Fibroblast of skin of left biceps (primary cell): Measurements from ENCODE around the gene AKAP17A.

Experiments used
- DNase-seq, 2 experiments: peaks; one replicate each; pipeline ENCODE4 v3.0.0-alpha.2; 2013; ENCODE audit warnings: low read depth in 2 of 2

AKAP17A gene

DNA sequence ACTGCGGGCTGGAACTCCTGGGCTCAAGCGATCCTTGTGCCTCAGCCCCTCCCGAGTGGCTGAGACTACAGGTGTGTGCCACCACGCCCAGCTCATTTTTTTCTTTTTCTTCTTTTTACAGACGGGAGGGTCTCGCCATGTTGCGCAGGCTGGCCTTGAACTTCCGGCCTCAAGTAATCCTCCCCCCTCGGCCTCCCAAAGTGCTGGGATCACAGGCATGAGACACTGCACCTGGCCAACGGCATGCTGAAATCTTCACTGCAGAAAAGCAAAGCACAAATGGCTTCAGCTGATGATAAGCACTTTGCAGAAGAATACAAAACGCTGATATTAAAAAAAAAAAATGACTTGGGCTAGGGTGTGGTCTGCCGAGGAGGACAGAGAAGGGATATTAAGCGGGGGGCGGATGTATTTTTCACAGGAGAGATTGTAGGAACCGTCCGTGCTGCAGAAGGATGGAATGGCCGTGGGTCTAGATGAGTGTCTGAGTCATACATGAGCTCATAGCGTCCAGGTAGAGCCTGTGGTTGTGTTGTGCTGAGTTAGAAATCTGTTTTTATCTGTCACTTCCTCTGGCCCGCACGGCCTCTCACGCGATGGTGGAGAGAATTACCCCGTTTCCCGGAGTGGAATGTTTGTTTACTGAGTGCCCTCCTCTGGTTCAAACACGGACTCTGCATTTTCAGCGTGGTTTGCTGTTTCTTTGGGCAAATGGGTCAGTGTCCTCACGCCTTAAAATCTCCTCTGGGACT lies 8.5 kb upstream of the AKAP17A start:
- DNase-seq: no peak

DNA sequence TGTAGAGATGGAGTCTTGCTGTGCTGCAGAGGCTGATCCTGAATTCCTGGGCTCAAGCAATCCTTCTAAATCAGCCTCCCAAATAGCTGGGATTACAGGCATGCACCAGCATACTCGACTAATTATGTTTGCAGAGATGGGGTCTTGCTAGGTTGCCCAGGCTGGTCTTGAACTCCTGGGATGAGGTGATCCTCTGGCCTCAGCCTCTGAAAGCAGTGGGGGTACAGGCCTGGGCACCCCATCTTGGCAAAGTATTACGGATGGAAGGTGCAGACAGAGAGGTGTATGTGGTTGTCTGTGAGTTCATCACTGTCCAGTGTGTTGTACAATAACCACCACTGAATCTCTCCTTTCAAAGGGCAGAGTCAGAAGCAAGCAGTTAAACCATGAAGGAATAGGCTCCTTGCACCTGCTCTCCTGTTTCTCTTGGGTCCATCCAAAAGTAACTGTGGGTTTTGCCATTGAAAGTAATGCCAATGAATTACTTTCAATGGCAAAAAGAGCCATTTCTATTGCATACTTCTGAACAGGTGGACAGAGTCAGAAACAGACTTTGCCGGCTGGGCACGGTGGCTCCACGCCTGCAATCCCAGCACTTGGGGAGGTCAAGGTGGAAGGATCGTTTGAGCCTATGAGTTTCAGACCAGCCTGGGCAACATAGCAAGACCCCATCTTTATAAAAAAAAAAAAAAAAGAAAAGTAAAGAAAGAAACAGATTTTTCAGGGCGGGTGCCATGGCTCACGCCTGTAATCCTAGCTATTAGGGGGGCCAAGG lies 7.0 kb upstream of the AKAP17A start:
- DNase-seq: no peak

DNA sequence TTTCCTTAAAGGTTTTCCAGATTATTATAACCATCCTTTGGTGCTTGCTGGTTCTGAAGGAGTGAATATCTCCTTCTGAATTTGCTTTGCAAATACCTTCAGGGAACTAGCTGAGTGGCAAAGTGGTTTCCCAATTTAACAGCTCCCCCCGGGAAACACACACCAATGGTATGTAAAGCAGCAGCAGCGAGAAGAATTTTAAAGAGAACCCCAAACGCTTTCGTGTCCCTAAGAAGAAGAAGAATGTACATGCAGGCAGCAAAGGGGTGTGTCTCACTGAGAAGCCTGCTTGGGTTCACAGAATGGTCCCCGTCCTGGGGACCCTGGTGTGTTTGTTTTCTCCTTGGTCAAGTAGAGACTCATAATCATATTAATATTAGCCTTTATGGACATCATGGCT lies 4.2 kb upstream of the AKAP17A start:
- DNase-seq: no peak

DNA sequence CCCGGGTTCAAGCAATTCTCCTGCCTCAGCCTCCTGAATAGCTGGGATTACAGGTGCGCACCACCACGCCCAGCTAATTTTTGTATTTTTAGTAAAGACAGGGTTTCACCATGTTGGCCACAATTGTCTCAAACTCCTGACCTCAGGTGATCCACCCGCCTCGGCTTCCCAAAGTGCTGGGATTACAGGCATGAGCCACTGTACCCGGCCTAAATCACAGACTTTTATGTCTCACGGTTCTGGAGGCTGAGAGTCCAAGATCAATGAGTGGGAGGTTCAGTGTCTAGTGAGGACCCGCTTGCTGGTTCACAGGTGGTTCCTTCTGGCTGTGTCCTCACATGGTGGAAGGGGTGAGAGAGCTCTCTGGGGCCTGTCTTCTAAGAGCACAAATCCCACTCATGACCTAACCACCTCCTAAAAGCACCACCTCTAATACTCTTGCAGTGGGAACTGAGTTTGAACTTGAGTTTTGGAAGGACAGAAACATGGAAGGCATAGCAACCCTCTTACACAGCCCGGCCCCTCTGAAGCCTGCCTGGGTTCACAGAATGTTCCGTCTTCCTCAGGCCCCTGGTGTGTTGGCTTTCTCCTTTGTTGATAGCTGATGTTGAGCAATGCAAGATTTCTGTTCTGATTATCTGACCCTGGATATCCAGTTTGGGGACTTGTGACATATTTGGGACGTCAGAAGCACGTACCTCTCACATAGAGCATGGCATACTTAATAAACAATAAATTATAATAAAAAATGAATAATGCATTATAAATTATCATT lies 1.9 kb upstream of the AKAP17A start:
- DNase-seq: no peak

DNA sequence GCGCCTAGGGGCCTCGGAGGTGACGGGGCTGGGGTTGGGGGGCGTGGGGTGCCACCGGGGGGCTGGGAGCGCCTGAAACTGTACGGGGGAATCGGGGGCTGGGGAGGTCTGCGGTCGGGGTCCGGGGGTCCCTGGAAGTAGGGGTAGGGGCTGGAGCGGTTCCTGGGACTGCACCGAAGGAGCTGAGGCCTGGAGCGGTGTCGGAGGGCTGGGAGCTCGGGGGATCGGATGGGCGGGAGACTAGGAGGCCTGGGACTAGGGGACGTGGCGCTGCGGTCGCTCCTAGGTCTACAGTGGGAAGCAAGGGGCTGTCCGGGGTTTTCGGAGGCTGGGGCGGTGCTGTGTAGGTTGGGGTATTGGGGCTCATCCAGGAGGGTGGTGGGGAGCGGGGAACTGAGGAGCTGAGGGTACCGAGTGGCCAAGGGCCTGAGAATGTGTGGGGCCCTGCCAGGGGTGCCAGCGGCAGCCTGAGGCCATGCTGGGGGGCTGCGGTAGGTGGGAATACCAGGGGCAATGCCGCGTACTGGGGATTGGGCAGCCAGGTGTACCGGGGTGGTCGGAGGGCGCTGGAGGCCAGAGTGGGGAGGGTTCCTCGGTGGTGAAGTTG lies 562 bp downstream of the AKAP17A start:
- DNase-seq: no peak

DNA sequence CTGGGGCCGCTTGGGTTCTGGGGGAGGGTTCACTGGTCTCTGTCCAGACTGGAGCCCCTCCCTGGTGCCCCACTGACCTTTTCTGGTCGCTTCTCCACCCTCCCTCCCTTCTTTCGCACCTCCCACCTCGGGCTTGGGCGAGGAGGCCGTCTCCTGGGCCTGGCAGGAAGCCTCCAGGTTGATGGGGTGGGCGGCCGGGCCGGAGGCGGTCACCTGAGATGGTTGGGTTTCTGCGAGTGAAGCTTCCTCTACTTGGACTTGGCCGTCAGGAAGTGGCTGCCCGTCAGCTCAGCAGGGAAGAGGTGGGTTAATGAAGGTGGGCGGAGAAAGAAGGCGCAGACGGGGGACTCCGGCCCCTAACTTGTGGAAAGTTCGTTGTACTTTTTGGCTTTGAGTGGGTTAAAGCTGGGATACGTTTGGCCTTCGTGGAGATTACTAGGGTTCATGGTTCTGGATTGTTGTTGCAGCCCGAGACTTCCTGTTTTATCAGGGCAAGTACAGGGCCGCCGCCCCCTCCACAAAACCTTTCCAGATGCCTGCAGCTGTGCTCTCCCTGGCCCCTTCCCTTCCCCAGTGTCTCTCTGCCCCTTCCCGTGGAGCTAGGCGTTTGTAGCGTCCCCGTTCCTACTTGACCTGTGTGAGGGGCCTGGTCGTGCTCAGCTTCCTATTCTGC lies 1.2 kb downstream of the AKAP17A start:
- DNase-seq: no peak

DNA sequence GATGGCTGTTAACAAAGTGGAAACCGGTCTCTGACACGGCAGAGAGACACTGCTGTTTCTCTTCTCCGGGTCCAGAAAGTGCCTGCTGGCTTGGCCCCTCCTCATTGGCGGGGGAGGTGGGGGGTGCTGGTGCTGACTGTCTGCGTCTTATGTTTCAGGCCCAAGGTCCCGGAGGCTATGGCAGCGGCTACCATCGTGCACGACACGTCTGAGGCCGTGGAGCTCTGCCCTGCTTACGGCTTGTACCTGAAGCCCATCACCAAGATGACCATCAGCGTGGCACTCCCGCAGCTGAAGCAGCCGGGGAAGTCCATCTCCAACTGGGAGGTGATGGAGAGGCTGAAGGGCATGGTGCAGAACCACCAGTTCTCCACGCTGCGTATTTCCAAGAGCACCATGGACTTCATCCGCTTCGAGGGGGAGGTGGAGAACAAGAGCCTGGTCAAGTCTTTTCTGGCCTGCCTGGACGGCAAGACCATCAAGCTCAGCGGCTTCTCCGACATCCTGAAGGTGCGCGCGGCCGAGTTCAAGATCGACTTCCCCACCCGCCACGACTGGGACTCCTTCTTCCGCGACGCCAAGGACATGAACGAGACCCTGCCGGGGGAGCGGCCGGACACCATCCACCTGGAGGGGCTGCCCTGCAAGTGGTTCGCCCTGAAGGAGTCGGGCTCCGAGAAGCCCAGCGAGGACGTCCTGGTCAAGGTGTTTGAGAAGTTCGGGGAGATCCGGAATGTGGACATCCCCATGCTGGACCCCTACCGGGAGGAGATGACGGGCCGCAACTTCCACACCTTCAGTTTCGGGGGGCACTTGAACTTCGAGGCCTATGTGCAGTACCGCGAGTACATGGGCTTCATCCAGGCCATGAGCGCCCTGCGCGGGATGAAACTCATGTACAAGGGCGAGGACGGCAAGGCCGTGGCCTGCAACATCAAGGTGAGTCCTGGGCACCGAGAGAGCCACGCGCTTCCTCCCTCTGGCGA lies 2.2 kb downstream of the AKAP17A start:
- DNase-seq: no peak

DNA sequence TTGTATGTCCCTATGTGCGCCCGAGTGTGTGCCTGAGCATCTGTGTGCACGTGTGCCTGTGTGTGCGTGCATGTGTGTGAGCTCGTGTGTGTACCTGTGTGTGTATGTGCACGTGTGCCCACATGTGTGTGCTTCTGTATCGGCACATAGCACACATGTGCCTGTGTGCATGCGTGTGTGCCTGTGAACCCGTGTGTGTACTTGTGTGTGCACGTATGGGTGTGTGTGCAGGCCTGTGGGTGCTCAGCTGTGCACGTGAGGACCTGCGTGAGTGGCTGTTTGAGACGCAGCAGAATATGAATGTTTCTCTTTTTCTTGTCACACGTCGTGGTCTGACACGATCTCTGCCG lies 4.3 kb downstream of the AKAP17A start:
- no peak for DNase-seq

DNA sequence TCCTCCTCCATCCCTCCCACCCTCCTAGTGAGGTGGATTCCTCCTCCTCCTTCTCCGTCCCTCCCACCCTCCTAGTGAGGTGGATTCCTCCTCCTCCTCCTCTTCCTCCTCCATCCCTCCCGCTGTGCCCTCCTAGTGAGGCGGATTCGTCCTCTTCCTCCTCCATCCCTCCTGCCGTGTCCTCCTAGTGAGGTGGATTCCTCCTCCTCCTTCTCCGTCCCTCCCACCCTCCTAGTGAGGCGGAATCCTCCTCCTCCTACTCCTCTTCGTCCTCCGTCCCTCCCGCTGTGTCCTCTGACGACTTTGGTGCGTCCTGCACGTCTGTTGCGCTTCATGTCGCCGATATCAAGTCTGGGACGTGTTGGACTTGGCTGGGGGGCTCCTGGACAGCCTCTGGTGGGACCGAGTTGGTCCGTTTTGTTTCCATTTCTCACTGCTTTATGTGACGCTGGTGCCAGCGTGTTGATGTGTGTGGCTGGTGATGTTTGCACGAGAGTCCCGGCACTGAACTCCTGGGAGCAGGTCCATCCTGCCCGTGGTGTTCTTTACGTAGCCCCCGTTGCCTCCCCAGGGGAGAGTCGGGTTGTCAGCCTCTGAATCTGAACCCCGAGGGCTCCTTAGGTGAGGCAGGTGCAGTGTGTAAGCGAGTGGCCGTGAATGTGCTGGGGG lies 5.4 kb downstream of the AKAP17A start:
- DNase-seq: no peak

DNA sequence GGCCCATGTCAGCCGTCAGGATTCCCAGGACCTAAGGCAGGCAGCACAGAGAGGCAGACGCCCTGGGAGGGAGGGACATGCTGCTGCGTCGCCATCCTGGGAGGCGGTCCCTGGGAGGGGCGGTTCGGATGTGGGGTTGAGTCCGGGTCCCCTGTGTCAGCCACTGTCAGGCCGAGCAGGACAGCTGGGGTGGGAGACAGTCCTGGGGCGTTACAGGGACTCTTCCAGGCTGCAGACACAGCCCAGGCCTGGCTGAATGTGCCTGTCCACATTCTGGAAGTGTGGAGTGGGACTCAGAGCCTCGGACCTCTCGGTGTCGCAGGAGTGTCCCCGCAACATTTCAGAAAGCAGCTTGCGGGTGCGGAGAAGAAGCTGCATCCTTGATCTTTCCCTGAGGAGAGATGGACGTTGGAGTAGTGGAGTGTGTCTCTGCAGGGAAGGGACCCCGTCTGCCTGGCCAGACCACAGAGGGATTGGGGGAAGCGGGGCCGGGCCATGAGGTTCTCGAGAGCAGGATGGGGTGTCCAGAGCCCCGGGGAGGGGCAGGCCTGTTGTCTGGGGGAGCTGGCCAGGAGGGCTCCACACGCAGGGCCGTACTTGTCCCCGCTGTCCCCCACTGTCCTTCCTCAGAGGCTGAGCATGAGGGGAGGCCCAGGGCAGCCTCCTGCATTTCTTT lies 6.1 kb downstream of the AKAP17A start:
- no peak for DNase-seq

DNA sequence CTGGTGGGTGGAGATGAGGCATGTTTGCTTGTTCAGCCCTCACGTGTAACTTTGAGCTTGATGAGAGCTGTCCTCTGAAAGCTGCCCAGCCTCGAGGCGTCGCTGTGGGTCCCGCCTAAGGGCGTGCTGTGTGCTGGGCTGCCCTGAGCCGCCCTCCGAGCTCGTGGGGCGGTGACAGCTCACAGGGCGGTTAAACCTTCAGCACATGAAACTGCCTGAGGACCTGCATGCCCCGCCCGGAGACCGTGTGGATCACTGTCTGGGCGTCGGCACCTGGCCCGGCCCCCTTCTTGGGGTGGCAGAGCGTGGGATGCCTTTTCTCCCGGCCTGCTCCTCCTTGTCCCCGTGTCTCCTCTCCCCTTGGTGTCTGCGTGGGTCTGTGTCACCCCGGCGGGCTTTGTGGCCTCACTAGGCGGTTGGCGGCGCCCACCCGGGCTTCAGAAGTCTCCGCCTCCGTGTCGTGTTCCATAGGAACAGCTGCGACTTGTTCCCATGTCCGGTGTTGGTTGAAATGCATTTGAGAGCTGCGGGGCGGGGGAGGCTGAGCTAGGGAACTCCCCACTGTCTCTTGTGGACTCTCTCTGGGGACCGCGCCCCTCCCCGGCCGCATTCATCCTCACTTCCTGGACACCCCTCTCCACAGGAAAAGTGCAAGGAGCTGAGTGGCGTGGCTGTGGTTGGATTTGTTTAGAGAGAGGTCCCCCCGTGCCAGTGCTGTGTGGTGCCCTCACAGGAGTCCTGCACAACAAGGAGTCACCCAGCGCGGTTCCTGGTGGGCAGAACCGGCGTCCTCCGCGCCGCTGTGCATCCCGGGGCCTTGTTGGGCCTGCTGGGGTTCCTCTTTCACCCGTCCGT lies 6.8 kb downstream of the AKAP17A start:
- DNase-seq: no peak

DNA sequence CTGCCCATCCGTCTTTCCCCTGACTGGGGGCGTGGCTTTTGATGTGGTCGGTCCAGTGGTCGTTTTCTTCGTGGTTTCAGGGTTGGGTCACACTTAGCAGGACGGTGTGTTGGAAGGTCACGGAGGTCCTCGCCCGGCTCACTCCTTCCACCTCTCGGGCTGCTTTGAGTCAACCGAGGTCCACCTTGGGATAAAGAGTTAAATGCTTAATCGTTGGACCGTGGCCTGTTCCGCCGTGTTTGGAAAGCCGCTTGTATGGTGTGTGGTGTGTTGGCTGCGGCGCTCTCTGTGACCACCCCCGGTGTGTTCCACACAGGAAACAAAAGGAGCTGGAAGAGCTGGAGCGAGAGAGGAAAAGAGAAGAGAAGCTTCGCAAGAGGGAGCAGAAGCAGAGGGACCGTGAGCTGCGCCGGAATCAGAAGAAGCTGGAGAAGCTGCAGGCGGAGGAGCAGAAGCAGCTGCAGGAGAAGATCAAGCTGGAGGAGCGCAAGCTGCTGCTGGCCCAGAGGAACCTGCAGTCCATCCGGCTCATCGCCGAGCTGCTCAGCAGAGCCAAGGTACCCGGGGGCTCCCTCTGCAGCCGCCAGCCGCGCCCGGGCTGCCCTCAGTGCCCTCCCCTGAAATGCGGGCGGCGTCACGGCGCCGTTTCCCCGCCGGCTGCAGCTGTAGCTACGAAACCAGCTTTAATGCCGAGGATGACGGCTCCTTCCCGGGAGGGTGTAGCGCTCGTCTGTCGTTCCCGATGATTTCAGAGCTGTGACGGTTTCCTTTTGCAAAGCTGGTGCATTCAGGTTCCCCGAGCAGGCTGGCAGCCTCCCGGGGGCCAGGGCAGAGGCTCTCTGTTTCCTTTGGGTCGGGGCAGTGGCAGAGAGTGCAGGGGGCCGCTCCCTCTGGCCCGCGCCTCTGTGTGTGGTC lies 7.7 kb downstream of the AKAP17A start:
- DNase-seq: no peak

DNA sequence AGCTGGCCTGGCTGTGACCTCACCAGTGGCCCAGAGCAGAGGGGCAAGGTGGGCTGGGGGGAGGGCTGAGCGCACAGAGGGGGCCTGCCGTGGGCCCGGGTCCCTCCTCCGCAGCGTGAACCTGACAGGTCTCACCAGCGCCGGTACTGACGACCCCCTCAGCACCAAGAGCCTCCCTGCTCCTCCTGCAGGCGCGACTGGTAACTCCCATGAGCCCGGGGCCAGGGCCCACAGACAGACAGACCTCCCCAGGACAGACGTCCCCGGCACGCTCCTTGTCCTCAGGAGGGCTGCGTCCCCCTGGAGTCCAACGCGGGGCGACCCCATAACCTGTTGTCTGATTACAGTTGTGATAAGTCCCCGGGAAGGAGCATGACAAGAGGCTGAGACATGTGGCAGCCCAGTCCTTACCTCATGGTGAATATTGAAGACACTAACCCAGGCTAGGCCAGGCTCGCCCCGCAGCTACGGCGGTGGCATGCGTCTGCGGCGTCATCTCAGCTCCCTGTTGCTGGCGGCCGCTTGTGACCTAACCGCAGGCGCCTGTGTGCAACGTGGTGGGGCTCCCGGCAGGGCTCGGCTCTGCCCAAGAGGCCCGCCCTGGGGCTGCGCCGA lies 8.5 kb downstream of the AKAP17A start:
- DNase-seq: no peak

DNA sequence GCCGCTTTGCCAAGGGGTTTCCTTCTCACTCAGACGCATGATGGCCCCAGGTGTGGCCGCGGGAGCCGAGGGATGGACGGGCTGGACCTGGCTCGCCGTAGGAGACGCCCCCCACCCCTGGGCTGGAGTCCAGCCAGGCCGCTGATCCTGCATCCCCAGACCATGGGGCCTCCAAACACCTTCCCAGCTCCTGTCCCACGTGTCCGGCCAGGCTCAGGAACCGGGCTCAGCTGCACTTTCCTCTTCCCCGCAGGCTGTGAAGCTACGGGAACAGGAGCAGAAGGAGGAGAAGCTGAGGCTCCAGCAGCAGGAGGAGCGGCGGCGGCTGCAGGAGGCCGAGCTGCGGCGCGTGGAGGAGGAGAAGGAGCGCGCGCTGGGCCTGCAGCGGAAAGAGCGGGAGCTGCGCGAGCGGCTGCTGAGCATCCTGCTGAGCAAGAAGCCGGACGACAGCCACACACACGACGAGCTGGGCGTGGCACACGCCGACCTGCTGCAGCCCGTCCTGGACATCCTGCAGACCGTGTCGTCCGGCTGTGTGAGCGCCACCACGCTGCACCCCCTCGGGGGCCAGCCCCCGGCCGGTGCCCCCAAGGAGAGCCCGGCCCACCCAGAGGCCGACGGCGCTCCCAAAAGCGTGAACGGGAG lies 9.1 kb downstream of the AKAP17A start:
- DNase-seq: no peak

DNA sequence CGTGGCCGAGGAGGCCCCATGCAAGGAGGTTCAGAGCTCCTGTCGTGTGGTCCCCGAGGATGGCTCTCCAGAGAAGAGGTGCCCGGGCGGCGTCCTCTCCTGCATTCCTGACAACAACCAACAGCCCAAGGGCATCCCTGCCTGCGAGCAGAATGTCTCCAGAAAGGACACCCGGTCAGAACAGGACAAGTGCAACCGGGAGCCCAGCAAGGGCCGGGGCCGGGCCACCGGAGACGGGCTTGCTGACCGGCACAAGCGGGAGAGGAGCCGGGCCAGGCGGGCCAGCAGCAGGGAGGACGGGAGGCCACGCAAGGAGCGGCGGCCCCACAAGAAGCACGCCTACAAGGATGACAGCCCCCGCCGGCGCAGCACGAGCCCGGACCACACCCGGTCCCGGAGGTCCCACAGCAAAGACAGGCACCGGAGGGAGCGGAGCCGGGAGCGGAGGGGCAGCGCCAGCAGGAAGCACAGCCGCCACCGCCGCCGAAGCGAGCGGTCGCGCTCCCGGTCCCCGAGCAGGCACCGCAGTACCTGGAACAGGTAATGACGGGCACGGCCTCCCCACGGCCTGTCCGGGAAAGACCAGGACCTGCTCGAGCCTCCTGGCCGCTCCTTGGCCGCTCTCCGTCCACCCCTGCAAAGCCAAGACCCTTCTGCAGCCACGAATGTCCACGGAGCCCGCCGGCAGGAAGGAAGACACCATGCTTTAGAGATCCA lies 9.8 kb downstream of the AKAP17A start:
- DNase-seq: no peak

DNA sequence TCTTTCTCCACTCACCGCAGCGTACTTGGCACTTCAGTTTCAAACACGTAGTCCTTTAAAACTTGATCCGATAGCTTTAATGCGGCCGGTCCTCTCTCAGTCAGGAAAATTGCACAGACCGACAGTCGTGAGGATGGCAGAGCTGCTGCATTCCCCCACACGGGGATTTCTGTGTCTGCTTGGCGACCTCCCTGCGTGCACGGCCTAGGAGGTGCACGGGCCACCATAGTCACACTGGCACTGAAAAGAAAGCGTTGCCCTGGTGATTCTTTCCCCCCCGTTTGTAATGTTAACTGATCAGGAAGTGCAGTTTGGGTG lies 10.3 kb downstream of the AKAP17A start:
- DNase-seq: no peak
